IMR-90 (cell line): ENCODE measurements around the gene PCIF1. TPM values are rescaled to one million over a fixed set of nuclear protein-coding genes. Genes with fewer than 3 reads are reported as not detected.

Experiments used
- ATAC-seq: fragments of 200-7000 bp; cut with Tn5 transposase; 2 replicates; pipeline ENCODE4 v1.9.1; 2020; ENCODE audit warnings: low read depth, mild to moderate bottlenecking, moderate library complexity
- BruUV-seq: library from RNA; stranded (reverse); fragments of 400-500 nt; replicated peaks from 2 replicates; lab custom pipeline; 2021; lab: Mats Ljungman, UMichigan
- CTCF ChIA-PET: fragments of 300-600 bp; formaldehyde crosslinking; extraction: SDS; loops from one replicate; lab custom pipeline; 2021; ENCODE audit warnings: antibody characterized with exemption; lab: Yijun Ruan, JAX
- POLR2A ChIA-PET: fragments of 300-600 bp; sonication (Branson Sonifier 250); formaldehyde crosslinking; loops from one replicate; lab custom pipeline; 2022; ENCODE audit warnings: antibody characterized with exemption; ENCODE audit not compliant: unreplicated experiment; lab: Charles Lee
- DNase-seq: peaks from one replicate; pipeline ENCODE4 v3.0.0; 2013
- H2AFZ ChIP-seq: replicated peaks from 2 replicates; pipeline ENCODE3; 2013; ENCODE audit warnings: low read length, mild to moderate bottlenecking; ENCODE audit not compliant: poor library complexity
- H2AK5ac ChIP-seq: 2 replicates; pipeline ENCODE4 v1.6.1; 2013; ENCODE audit warnings: low read depth, low read length, inconsistent platforms
- H2AK9ac ChIP-seq: replicated peaks from 2 replicates; pipeline ENCODE3; 2013; ENCODE audit warnings: mild to moderate bottlenecking, low read depth, low read length, moderate library complexity; ENCODE audit not compliant: poor library complexity
- H2BK120ac ChIP-seq: 2 replicates; pipeline ENCODE4 v1.6.1; 2013; ENCODE audit warnings: low read depth, low read length, inconsistent platforms
- H2BK15ac ChIP-seq: 3 replicates; pipeline ENCODE4 v1.6.1; 2013; ENCODE audit warnings: low read depth, low read length, inconsistent platforms
- H2BK20ac ChIP-seq: 2 replicates; pipeline ENCODE4 v1.6.1; 2013; ENCODE audit warnings: low read depth, mild to moderate bottlenecking, inconsistent platforms, low read length, moderate library complexity
- H2BK5ac ChIP-seq: 2 replicates; pipeline ENCODE4 v1.6.1; 2013; ENCODE audit warnings: mild to moderate bottlenecking, low read depth, low read length, inconsistent platforms; ENCODE audit not compliant: poor library complexity, severe bottlenecking
- H3K14ac ChIP-seq: replicated peaks from 2 replicates; pipeline ENCODE4 v1.6.1; 2013; ENCODE audit warnings: low read depth, low read length, inconsistent platforms
- H3K18ac ChIP-seq: 2 replicates; pipeline ENCODE4 v1.6.1; 2013; ENCODE audit warnings: low read depth, low read length, control low read depth
- H3K23ac ChIP-seq: 2 replicates; pipeline ENCODE4 v1.6.1; 2013; ENCODE audit warnings: low read depth, low read length, inconsistent platforms
- H3K27ac ChIP-seq: 2 replicates; pipeline ENCODE4 v1.5.1; 2013; ENCODE audit warnings: mild to moderate bottlenecking, control low read depth, low read length; ENCODE audit not compliant: insufficient read depth
- H3K27me3 ChIP-seq: 2 replicates; pipeline ENCODE4 v1.6.1; 2013; ENCODE audit warnings: low read length; ENCODE audit not compliant: control insufficient read depth, insufficient read depth
- H3K36me3 ChIP-seq: 2 replicates; pipeline ENCODE4 v1.6.1; 2013; ENCODE audit warnings: low read length, mixed read lengths; ENCODE audit not compliant: control insufficient read depth, insufficient read depth
- H3K4ac ChIP-seq: 2 replicates; pipeline ENCODE4 v1.6.1; 2013; ENCODE audit warnings: low read depth, low read length, inconsistent platforms
- H3K4me1 ChIP-seq: 2 replicates; pipeline ENCODE4 v1.6.1; 2013; ENCODE audit warnings: low read length, mixed read lengths; ENCODE audit not compliant: control insufficient read depth, insufficient read depth
- H3K4me2 ChIP-seq: 2 replicates; pipeline ENCODE4 v1.6.1; 2013; ENCODE audit warnings: low read depth, mild to moderate bottlenecking, control low read depth, low read length, moderate library complexity
- H3K4me3 ChIP-seq: 2 replicates; pipeline ENCODE4 v1.5.1; 2013; ENCODE audit warnings: low read depth, mild to moderate bottlenecking, control low read depth, low read length, moderate library complexity; ENCODE audit not compliant: insufficient read depth
- H3K56ac ChIP-seq: 2 replicates; pipeline ENCODE4 v1.6.1; 2013; ENCODE audit warnings: low read length, inconsistent platforms; ENCODE audit not compliant: insufficient read depth; ENCODE audit errors: extremely low read depth
- H3K79me1 ChIP-seq, 2 experiments: 2 replicates each; pipeline ENCODE4 v1.6.1; 2013; ENCODE audit warnings: low read length in 2 of 2, inconsistent platforms in 1 of 2, low read depth in 1 of 2
- H3K9ac ChIP-seq: 2 replicates; pipeline ENCODE4 v1.6.1; 2013; ENCODE audit warnings: low read depth, low read length, control low read depth
- H3K9me1 ChIP-seq: 2 replicates; pipeline ENCODE4 v1.6.1; 2013; ENCODE audit warnings: low read length, inconsistent platforms; ENCODE audit not compliant: insufficient read depth
- H3K9me3 ChIP-seq: 2 replicates; pipeline ENCODE4 v1.6.1; 2013; ENCODE audit warnings: low read length; ENCODE audit not compliant: control insufficient read depth, insufficient read depth
- H4K20me1 ChIP-seq: 2 replicates; pipeline ENCODE4 v1.6.1; 2013; ENCODE audit warnings: low read length, inconsistent platforms; ENCODE audit not compliant: insufficient read depth
- H4K5ac ChIP-seq: 2 replicates; pipeline ENCODE4 v1.6.1; 2013; ENCODE audit warnings: mild to moderate bottlenecking, low read depth, low read length, control low read depth
- H4K8ac ChIP-seq, 2 experiments: 2 replicates each; pipeline ENCODE4 v1.6.1; 2013; ENCODE audit warnings: low read depth in 2 of 2, low read length in 2 of 2, control low read depth in 1 of 2, inconsistent platforms in 1 of 2
- H4K91ac ChIP-seq: 2 replicates; pipeline ENCODE4 v1.6.1; 2013; ENCODE audit warnings: low read depth, low read length, inconsistent platforms; ENCODE audit not compliant: insufficient read depth
- BHLHE40 ChIP-seq: fragments of 150-350 bp; IDR thresholded peaks from 2 replicates; pipeline ENCODE4 v1.6.1; 2016; ENCODE audit warnings: mild to moderate bottlenecking, low read depth, low read length
- CEBPB ChIP-seq: IDR thresholded peaks from 2 replicates; pipeline ENCODE4 v1.6.1; 2012; ENCODE audit warnings: low read depth, low read length, improper control_type of control experiment
- CHD1 ChIP-seq: IDR thresholded peaks from 2 replicates; pipeline ENCODE4 v1.6.1; 2012; ENCODE audit warnings: low read depth, low read length, improper control_type of control experiment
- CTCF ChIP-seq: conservative IDR thresholded peaks from 2 replicates; pipeline ENCODE4 v1.5.1; 2012; ENCODE audit warnings: mild to moderate bottlenecking, low read depth, low read length, improper control_type of control experiment
- ELK1 ChIP-seq: fragments of 150-350 bp; IDR thresholded peaks from 2 replicates; pipeline ENCODE4 v1.6.1; 2016; ENCODE audit warnings: low read depth, mild to moderate bottlenecking, low read length, moderate library complexity, borderline replicate concordance
- FOS ChIP-seq: fragments of 150-350 bp; IDR thresholded peaks from 2 replicates; pipeline ENCODE4 v1.6.1; 2016; ENCODE audit warnings: low read depth, low read length
- MAFK ChIP-seq: IDR thresholded peaks from 2 replicates; pipeline ENCODE4 v1.6.1; 2012; ENCODE audit warnings: low read depth, low read length, improper control_type of control experiment
- MAZ ChIP-seq: IDR thresholded peaks from 2 replicates; pipeline ENCODE4 v1.6.1; 2012; ENCODE audit warnings: low read depth, mild to moderate bottlenecking, low read length, improper control_type of control experiment, moderate library complexity, borderline replicate concordance
- MXI1 ChIP-seq: IDR thresholded peaks from 2 replicates; pipeline ENCODE4 v1.6.1; 2012; ENCODE audit warnings: low read depth, mild to moderate bottlenecking, low read length, moderate library complexity, borderline replicate concordance
- NFE2L2 ChIP-seq: fragments of 150-350 bp; IDR thresholded peaks from 2 replicates; pipeline ENCODE4 v1.6.1; 2016; ENCODE audit warnings: low read depth, mild to moderate bottlenecking, low read length
- POLR2A ChIP-seq: IDR thresholded peaks from 2 replicates; pipeline ENCODE4 v1.6.1; 2012; ENCODE audit warnings: mild to moderate bottlenecking, low read depth, low read length
- RAD21 ChIP-seq: IDR thresholded peaks from 2 replicates; pipeline ENCODE4 v1.6.1; 2012; ENCODE audit warnings: low read length, improper control_type of control experiment
- RCOR1 ChIP-seq: IDR thresholded peaks from 2 replicates; pipeline ENCODE4 v1.6.1; 2012; ENCODE audit warnings: mild to moderate bottlenecking, low read length, improper control_type of control experiment; ENCODE audit not compliant: insufficient replicate concordance
- RFX5 ChIP-seq: IDR thresholded peaks from 2 replicates; pipeline ENCODE4 v1.8.0; 2012; ENCODE audit warnings: low read depth, mild to moderate bottlenecking, low read length, moderate library complexity
- SMC3 ChIP-seq: fragments of 150-350 bp; IDR thresholded peaks from 2 replicates; pipeline ENCODE4 v1.6.1; 2016; ENCODE audit warnings: low read depth, mild to moderate bottlenecking, antibody characterized with exemption, low read length, moderate library complexity
- WGBS, 2 experiments: methylation state at CpG; one replicate each; pipeline versions ENCODE4 v1.1.5 to v1.1.7; 2013; ENCODE audit warnings: missing lambda C conversion rate in 2 of 2; ENCODE audit not compliant: insufficient read length in 1 of 2; ENCODE audit errors: extremely low coverage in 2 of 2; 5-methylcytosine and 5-hydroxymethylcytosine counted together
- dilution Hi-C: fragments of 300-500 bp; cut with HindIII; formaldehyde crosslinking; loops from one replicate; pipeline ENCODE4 v1.14.3; 2018; ENCODE audit warnings: low sequenced_read_pairs; ENCODE audit not compliant: unreplicated experiment
- in situ Hi-C: fragments of 300-500 bp; cut with MboI; formaldehyde crosslinking; loops from 3 replicates; pipeline ENCODE4 v1.14.3; 2019; ENCODE audit warnings: low sequenced_read_pairs, inconsistent platforms, mixed read lengths
- intact Hi-C: fragments of 100-400 bp; cut with micrococcal nuclease; formaldehyde crosslinking; loops from 2 replicates; pipeline ENCODE4 v1.10.0; 2022
- polyA plus RNA-seq, 3 experiments: library from polyadenylated mRNA; depleted of rRNA; stranded (reverse); fragments of >200 nt; gene quantifications; 2 replicates each; pipeline ENCODE4 v1.2.3, GENCODE V29; 2012; ENCODE audit warnings: low replicate concordance in 1 of 3
- total RNA-seq: library from RNA; depleted of rRNA; stranded (reverse); fragments of >200 nt; gene quantifications from 2 replicates; pipeline ENCODE4 v1.2.3, GENCODE V29; 2012
- TF ChIP-seq, protein P1 (sequence below): fragments of 150-350 bp; IDR thresholded peaks from 2 replicates; pipeline ENCODE4 v1.6.1; 2017; ENCODE audit warnings: mild to moderate bottlenecking, antibody characterized with exemption, low read length, low read depth

PCIF1 gene
- total and polyA plus RNA-seq, 2 of the 4 experiments (the other 2 are of a cell fraction): 5.4 to 18.3 TPM

- Histone ChIP-seq H2BK20ac (no peak overlapping the region), H3K4me3 (no peak overlapping the region), H3K9me3 (no peaks in the 10 kb centered on the region), H2AFZ (no peak overlapping the region), H3K14ac (no peak overlapping the region), H2BK120ac (no peak overlapping the region), H3K27me3 (no peaks in the 10 kb centered on the region), H4K8ac (no peak overlapping the region), H3K9me1 (0 out of 2 replicates have a peak, but pooled peaks cover 3% of the 10 kb centered on the region), H2AK9ac (no peak overlapping the region), H2BK5ac (no peak overlapping the region), H3K4ac (no peak overlapping the region), H3K79me1 (no peaks in the 10 kb centered on the region; a peak in 1 of 4 replicates), H4K20me1 (peaks cover 7% of the 10 kb centered on the region; the same call in 1 of the 2 replicates), H3K4me1 (no peaks in the 10 kb centered on the region), H3K56ac (no peak overlapping the region), H3K23ac (no peak overlapping the region), H3K4me2 (no peak overlapping the region), H2AK5ac (no peak overlapping the region), H2BK15ac (no peak overlapping the region), H4K91ac (no peak overlapping the region), H3K36me3 (peaks cover 85% of the 10 kb centered on the region), H4K5ac (no peak overlapping the region), H3K9ac (no peak overlapping the region), H3K27ac (no peak overlapping the region), H3K18ac (no peak overlapping the region)
- ATAC-seq (peak; percentile 21; the same call in 1 of the 2 replicates), DNase-seq (peak; percentile 21)
- intact Hi-C loops (no loop called here), in situ Hi-C loops (no loop called here), dilution Hi-C loops (no loop called here)
- CTCF ChIA-PET: no interaction called here
- BruUV-seq: no TSS peak
- 100% methylated on average over 5 of the region's 13 CpGs; no CpG with 5 or more reads in 1 of the 2 experiments for WGBS, 2 experiments
- no peak for TF ChIP-seq SMC3
- no peak for TF ChIP-seq NFE2L2
- TF ChIP-seq MAFK: no peak
- TF ChIP-seq POLR2A: no peak
- TF ChIP-seq, protein P1, sequence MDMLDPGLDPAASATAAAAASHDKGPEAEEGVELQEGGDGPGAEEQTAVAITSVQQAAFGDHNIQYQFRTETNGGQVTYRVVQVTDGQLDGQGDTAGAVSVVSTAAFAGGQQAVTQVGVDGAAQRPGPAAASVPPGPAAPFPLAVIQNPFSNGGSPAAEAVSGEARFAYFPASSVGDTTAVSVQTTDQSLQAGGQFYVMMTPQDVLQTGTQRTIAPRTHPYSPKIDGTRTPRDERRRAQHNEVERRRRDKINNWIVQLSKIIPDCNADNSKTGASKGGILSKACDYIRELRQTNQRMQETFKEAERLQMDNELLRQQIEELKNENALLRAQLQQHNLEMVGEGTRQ: no peak
- no peak for TF ChIP-seq FOS
- no peak for TF ChIP-seq RFX5
- no peak for TF ChIP-seq MAZ
- no peak for TF ChIP-seq CHD1
- no peak for TF ChIP-seq CTCF
- no peak for TF ChIP-seq CEBPB
- no peak for TF ChIP-seq MXI1
- TF ChIP-seq RCOR1: no peak
- no peak for TF ChIP-seq ELK1
- TF ChIP-seq BHLHE40: no peak
- TF ChIP-seq RAD21: no peak
- POLR2A ChIA-PET: no interaction called here
Observed at GRCh38 chr20:45945678-45946148, 11.2 kb downstream of the PCIF1 start.
